ENCODE measurements around the gene ZMPSTE24.

ZMPSTE24 gene

DNA sequence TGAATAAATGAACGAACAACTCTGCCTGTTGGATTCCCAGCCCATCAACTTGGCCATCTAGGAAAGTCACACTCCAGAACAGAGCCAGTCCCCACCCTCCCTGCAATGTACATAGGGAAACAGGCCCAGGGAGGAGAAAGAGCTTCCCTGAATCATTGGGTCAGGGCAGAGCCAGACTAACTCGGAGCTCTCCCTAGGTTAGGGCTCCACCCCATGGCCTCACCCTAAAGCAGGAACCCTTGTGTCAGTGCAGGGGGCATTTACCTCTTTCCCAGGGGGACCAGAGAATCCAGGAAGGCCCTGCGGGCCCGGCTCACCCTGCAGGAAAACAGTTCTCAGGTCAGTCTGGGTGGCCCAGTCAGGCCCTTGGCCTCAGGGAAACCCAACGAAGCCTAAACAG lies 47.4 kb downstream of the ZMPSTE24 start:
- Mint-ChIP-seq H3K4me1 (ENCODE audit: low read depth) (no peaks in the 10 kb centered on the region), H3K4me3 (no peak overlapping the region), H3K27ac (no peak overlapping the region), H3K9me3 (no peaks in the 10 kb centered on the region), H3K36me3 (ENCODE audit: low read depth) (no peaks in the 10 kb centered on the region), H3K27me3 (no peaks in the 10 kb centered on the region)

DNA sequence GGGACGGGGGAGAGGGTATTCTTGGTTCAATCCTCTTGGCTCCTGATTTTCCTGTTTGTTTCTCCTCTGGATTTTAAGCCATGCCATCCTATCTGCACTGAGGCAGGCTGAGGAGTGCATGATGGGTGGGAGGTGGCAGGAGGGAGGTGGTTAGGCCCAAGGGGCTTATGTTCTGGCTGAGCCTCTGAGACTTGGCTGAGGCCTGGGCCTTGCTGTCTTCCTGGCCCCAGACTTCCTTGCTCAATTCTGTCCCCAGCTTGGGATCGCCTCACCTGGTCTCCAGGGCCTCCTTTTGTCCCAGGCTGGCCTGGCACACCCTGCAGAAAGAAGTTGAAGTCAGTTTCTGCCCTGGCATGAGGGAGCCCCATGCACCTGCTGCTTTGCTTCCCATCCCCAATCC lies 47.8 kb downstream of the ZMPSTE24 start:
- no peaks in the 10 kb centered on the region for H3K4me1 Mint-ChIP-seq (ENCODE audit: low read depth)
- H3K9me3 Mint-ChIP-seq: no peaks in the 10 kb centered on the region
- no peak overlapping the region for H3K4me3 Mint-ChIP-seq
- H3K27me3 Mint-ChIP-seq: no peaks in the 10 kb centered on the region
- H3K36me3 Mint-ChIP-seq (ENCODE audit: low read depth): no peaks in the 10 kb centered on the region
- H3K27ac Mint-ChIP-seq: no peak overlapping the region

DNA sequence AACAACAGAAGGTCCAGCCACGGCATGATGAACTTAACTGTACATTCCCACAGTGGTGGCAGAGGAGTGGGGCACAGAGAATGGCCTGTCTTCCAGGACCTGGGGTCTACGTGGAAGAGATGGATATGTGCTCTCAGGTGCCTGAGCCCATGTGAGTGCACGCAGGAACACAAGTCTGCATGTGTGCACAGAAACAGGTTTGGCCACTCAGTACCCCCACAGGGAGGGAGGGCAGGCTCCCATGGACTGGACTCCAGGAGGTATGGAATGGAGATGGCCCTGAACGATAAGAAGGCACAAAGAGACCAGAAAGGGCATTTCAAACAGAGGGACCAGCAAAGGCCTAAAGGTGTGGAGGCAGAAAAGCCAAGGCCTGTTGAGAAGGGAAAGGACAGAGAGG lies 48.3 kb downstream of the ZMPSTE24 start:
- Mint-ChIP-seq H3K27me3 (no peaks in the 10 kb centered on the region), H3K4me1 (ENCODE audit: low read depth) (no peaks in the 10 kb centered on the region), H3K27ac (no peak overlapping the region), H3K9me3 (no peaks in the 10 kb centered on the region), H3K4me3 (no peak overlapping the region), H3K36me3 (ENCODE audit: low read depth) (no peaks in the 10 kb centered on the region)

DNA sequence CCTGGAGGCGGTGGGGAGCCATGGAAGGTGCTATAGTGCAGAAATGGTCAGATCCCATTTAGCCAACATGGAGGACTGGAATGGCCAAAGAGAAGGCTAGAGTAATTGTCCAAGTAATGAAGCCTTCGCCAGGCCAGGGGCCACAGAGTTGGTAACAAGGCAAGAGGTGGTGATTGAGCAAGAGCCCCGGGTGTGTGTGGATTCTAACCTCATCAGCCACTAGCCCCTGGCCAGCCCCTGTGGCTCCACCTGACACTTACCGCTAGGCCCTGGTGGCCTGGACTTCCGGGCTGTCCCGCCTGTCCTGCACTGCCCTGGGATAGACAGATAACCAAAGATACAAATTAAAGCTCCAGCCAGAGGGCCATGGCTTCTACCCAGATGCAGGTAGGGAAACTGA lies 49.1 kb downstream of the ZMPSTE24 start:
- Mint-ChIP-seq H3K27me3 (no peaks in the 10 kb centered on the region), H3K4me1 (ENCODE audit: low read depth) (no peaks in the 10 kb centered on the region), H3K36me3 (ENCODE audit: low read depth) (no peaks in the 10 kb centered on the region), H3K4me3 (no peak overlapping the region), H3K27ac (no peak overlapping the region), H3K9me3 (no peaks in the 10 kb centered on the region)

DNA sequence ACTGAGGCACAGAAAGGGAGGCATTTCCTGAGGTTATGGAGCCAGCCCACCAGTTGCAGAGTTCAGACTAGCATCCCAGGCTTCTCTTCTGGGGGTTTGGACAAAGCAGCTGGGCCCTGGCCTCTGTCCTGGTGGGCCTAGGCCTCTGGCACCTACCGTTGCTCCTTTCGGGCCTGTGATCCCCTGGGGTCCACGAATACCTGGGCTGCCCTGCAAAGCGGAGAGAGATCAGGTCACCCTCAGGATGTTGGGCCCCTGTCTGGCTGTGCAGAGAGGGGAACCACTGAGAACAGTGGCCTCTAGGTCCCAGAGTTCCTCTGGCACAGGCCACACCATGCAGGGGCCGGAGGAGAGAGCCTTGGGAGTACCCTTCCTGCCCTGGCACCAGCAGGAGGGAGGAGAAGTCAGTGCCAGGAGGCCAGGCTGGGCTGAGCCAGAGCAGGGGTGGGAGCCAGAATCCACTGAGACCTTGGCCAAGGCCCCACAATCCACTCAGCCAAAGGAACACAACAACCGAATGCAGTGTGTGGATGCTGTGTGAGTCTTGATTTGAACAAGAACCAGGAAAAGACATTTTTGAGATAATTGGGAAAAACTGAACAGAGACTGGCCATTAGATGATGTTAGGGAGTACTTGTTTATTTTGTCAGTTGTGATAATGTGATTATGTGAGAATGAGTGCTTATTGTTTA lies 50.1 kb downstream of the ZMPSTE24 start:
- Mint-ChIP-seq H3K27me3 (no peaks in the 10 kb centered on the region), H3K4me3 (no peak overlapping the region), H3K27ac (no peak overlapping the region), H3K4me1 (ENCODE audit: low read depth) (peaks cover 9% of the 10 kb centered on the region), H3K36me3 (ENCODE audit: low read depth) (no peaks in the 10 kb centered on the region), H3K9me3 (no peaks in the 10 kb centered on the region)

DNA sequence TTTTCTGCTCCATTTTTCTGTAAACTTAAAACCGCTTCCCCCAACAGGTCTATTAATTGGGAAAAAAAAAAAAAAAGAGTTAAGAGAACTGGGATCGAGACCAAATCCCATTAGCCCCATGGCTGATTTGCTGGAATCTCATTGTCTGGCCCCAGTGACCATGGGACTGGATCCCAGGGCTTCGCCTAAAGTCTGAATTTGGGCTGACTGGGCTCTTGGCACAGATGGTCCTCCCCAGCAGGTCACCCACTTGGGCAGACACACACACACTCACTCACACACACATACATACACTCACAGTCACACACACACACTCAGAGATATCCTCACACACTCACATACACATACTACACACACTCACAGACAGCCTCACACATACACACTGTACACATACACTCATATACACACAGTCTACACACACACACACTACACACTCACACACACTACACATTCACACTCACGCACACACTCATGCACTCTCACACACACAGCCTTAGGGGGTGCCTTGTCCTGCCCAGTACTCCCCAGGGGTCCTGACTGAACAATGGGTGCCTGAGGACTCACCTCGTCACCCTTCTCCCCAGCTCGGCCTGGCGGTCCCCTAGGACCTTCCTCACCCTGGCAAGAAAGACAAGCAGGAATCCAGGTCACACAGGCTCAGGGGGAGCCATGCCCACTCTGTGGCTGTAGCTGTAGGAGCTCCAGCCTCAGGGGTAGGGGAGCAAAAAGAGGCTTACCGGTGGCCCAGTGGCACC lies 51.5 kb downstream of the ZMPSTE24 start:
- Mint-ChIP-seq H3K27me3 (peaks cover 2% of the 10 kb centered on the region), H3K4me1 (ENCODE audit: low read depth) (peaks cover 18% of the 10 kb centered on the region), H3K4me3 (no peak overlapping the region), H3K36me3 (ENCODE audit: low read depth) (no peaks in the 10 kb centered on the region), H3K27ac (no peak overlapping the region), H3K9me3 (no peaks in the 10 kb centered on the region)

DNA sequence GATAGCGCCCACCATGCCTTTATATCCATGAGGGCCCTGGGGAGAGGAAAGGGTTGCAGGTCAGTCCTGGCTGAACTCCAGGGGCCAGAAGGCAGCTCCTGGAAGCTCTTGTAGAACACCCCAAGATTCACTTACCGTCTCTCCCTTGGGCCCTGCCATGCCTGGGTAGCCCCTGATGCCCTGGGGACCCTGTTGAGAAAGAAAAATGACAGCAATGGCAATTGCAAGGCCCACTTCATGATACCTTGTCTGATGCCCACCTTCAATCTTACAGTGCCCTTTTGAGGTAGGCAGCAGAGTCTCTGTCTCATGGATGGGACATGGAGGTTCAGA lies 52.1 kb downstream of the ZMPSTE24 start:
- no peak overlapping the region for H3K27ac Mint-ChIP-seq
- no peaks in the 10 kb centered on the region for H3K9me3 Mint-ChIP-seq
- H3K36me3 Mint-ChIP-seq (ENCODE audit: low read depth): no peaks in the 10 kb centered on the region
- peaks cover 4% of the 10 kb centered on the region for H3K27me3 Mint-ChIP-seq
- peaks cover 19% of the 10 kb centered on the region for H3K4me1 Mint-ChIP-seq (ENCODE audit: low read depth)
- H3K4me3 Mint-ChIP-seq: no peak overlapping the region

DNA sequence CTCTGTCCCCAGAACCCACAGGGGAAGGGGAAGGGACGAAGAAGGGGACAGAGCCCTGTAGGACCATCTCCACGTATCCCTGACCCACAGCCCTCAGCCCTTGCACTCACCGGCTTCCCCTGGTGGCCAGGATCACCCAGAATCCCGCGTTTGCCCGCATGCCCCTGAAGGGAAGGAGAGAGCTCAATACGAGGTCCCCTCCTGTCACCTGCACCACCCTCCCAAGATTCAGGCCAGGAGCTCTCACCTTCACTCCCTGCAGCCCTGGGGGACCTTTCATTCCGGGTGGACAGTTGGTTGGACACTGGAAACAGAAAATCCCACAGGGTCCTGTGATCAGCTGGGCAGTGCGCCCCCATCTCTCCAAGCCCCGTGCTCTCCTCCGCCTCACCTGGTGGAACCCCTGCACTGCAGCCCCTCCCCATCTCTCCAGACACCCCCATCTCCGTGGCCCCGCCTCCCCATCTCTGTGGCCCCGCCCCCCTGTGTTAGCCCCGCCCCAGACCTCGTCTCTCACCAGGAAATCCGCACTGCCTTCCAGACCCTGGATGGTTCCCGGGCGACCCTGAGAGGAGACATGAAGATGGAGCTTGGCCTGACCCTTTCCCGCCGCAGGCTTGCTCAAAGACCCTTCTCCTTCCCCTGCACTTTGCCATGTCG lies 53.1 kb downstream of the ZMPSTE24 start:
- no peak overlapping the region for H3K27ac Mint-ChIP-seq

DNA sequence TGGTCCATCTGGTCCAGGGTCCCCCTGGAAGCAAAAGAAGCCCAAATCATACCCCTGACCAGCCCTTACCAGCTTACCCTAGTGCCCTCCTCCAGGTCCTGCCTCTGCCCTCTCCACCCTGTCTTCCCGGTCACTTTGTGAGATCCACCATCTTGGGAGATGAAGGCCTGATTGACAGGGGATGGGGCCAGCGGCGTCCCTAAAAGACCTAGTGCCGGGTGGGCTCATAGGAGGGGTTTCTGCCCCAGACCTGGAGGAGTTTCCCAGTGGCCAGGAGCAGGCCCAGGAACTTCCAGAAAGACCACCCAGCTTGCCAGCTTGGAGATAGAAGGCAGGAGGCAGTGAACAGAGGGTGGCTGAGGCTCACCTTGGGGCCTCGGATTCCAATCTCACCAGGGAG lies 53.7 kb downstream of the ZMPSTE24 start:
- Mint-ChIP-seq H3K4me1 (ENCODE audit: low read depth) (peaks cover 27% of the 10 kb centered on the region), H3K27ac (no peak overlapping the region), H3K4me3 (no peak overlapping the region)

More for the DNA sequence above, 53.1 kb downstream of the ZMPSTE24 start:
- Mint-ChIP-seq H3K9me3 (no peaks in the 10 kb centered on the region), H3K27me3 (peaks cover 4% of the 10 kb centered on the region), H3K36me3 (ENCODE audit: low read depth) (no peaks in the 10 kb centered on the region), H3K4me3 (no peak overlapping the region), H3K4me1 (ENCODE audit: low read depth) (peaks cover 25% of the 10 kb centered on the region)

DNA sequence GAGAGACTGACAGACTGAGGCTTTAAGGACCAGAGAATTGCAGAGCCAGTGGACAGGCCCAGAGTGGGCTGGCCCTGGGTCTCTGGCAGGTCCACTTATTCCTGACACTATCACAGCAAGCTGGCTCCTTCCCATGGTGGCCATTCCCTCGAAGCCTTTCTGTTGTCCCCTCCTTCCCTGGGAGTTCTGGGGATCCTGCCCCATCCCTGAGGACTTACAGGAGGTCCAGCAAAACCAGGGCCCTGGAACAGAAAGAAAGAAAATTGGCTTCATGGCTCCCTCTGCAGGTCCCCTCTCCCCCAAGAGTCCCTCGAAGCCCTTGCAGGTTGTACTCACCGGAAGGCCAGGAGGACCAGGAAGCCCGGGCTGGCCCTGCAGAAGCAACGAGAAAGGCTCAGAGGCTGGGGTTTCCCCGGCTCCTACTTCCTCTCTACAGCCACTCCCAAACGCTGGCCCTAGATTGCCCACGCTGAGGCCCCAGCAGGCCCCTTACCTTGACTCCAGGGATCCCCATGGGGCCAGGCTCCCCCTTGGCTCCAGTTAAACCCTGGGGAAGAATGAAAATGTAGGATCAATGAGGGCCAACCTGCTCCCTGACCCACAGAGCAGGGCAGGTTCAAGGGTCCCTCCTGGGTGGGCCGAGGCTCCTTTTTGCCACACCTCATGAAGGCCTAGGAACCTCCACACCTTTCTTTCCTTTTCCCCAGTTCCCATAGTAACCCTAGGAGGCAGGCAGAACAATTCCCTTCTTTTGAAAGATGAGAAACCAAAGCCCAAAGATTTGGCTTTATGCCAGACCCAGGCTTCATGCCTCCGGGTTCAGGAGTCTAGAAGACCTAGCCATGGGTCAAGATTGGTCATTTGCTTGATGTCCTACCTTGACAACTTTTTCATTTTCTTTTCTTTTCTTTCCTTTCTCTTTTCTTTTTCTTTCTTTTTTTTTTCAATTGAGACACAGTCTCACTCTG lies 54.5 kb downstream of the ZMPSTE24 start:
- Mint-ChIP-seq H3K4me1 (ENCODE audit: low read depth) (peaks cover 29% of the 10 kb centered on the region), H3K36me3 (ENCODE audit: low read depth) (no peaks in the 10 kb centered on the region), H3K4me3 (no peak overlapping the region), H3K27me3 (peaks cover 5% of the 10 kb centered on the region), H3K9me3 (no peaks in the 10 kb centered on the region), H3K27ac (no peak overlapping the region)

More for the DNA sequence above, 53.7 kb downstream of the ZMPSTE24 start:
- H3K36me3 Mint-ChIP-seq (ENCODE audit: low read depth): no peaks in the 10 kb centered on the region
- peaks cover 4% of the 10 kb centered on the region for H3K27me3 Mint-ChIP-seq
- no peaks in the 10 kb centered on the region for H3K9me3 Mint-ChIP-seq

DNA sequence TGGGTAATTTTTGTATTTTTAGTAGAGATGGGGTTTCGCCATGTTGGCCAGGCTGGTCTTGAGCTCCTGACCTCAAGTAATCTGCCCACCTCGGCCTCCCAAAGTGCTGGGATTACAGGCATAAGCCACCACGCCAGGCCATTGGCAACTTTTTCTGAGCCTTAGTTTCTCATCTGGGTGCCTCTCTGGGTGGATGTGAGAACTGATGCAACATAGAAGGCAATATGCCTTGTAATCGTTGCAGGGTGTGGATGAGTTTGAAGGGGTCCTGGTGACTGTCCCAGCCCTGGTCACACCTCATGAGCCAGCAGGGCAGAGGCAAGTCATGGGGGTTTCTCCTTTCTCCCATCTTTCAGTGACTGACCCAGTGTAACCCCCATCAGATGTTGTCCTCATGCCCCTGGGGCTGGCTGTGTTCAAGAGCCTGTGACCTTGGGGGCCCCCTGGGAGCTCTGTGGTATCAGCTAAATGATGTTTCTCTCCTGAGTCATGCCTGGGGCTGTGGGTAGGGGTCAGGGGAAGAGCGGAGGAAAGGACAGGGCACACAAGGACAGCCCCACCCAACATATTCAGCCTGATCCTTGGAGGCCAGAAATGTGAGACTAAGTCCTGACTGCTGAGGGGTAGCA lies 55.4 kb downstream of the ZMPSTE24 start:
- Mint-ChIP-seq H3K4me3 (no peak overlapping the region), H3K9me3 (no peaks in the 10 kb centered on the region), H3K4me1 (ENCODE audit: low read depth) (peaks cover 34% of the 10 kb centered on the region), H3K27me3 (peaks cover 12% of the 10 kb centered on the region), H3K36me3 (ENCODE audit: low read depth) (no peaks in the 10 kb centered on the region), H3K27ac (no peak overlapping the region)

DNA sequence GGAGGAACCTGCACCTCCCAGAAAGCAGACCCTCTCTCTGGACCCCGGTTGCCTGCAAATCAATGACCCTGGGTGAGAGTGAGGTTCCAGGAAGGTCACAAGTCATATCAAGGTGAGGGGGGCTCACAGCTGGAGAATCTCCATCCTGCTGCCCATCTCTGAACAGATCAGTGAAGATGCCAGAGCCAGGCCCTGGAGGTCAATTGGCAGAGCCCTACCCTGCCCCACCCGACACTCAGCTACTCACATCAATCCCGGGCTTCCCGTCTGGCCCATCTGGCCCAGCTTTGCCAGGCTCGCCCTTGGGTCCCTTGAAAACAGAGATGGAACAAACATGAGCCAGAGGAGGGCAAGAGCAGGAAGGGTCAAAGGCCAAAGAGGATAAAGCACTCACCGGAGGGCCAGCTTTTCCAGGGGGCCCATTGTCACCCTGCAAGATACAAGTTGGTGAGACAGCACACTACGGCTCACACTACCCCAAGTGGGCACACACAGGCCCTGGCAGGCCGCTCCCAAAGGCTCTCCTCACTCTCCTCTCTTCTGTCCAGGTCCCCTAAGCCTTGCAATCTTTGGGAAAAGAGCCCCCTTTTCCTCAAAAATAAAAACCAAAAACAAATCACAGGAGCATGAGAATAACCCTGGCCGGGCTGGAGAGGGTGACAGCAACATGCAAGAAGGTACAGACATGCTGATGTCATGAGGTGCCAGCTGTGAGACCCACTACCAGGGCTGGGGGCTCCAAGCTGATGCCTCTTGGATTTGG lies 56.1 kb downstream of the ZMPSTE24 start:
- H3K4me3 Mint-ChIP-seq: peak overlapping the region; percentile 60
- H3K27ac Mint-ChIP-seq: peak overlapping the region; percentile 66
- peaks cover 41% of the 10 kb centered on the region for H3K4me1 Mint-ChIP-seq (ENCODE audit: low read depth)
- no peaks in the 10 kb centered on the region for H3K9me3 Mint-ChIP-seq
- peaks cover 19% of the 10 kb centered on the region for H3K27me3 Mint-ChIP-seq
- H3K36me3 Mint-ChIP-seq (ENCODE audit: low read depth): no peaks in the 10 kb centered on the region

DNA sequence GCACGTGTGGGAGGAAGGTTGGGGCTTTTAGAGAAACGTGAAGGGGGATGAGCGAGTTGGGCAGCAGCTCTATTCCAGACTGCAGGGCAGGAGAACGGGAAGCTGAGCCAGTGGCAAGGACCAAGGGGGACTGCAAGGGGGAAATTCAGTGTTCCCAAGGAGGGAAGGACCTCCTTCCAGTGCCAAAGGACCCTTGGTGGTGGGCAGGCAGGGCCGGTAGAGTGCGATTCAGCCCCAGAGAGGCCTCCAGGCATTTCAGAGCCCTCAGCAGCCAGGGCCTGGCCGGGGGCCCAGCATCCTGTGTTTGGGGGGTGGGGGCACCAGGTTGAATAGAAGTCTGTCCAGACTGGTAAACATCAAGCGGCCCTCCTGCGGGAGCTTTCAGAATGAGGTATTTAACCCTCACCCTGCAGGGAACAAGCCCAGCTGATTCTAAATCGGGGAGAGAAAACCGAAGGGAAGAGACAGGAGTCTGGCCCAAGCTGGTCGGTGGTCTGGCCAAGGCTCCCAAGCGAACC lies 56.7 kb downstream of the ZMPSTE24 start:
- Mint-ChIP-seq H3K27ac (peak overlapping the region; percentile 66), H3K27me3 (peaks cover 21% of the 10 kb centered on the region), H3K36me3 (ENCODE audit: low read depth) (no peaks in the 10 kb centered on the region), H3K4me1 (ENCODE audit: low read depth) (peaks cover 41% of the 10 kb centered on the region), H3K4me3 (peak overlapping the region; percentile 60), H3K9me3 (no peaks in the 10 kb centered on the region)

Data from stimulated activated naive CD8-positive, alpha-beta T cell treated with anti-CD3 and anti-CD28 coated beads, Interleukin-15, Interleukin-2, amounts not matched to agents 100 ng/mL and 50 ng/mL, for 24 hours (primary cell).